NCI-H2081 (cell line): ENCODE results near the gene ZFYVE26.
"Not testable (repeated sequence)": the region's sequence is repeated elsewhere in the genome, so short reads cannot be mapped to it uniquely, and the experiment has no call there.

Experiments
- DNase-seq, 2 experiments: peaks; one replicate each; lab custom pipeline; 2025; lab: John Stamatoyannopoulos, UW

ZFYVE26 gene

DNA sequence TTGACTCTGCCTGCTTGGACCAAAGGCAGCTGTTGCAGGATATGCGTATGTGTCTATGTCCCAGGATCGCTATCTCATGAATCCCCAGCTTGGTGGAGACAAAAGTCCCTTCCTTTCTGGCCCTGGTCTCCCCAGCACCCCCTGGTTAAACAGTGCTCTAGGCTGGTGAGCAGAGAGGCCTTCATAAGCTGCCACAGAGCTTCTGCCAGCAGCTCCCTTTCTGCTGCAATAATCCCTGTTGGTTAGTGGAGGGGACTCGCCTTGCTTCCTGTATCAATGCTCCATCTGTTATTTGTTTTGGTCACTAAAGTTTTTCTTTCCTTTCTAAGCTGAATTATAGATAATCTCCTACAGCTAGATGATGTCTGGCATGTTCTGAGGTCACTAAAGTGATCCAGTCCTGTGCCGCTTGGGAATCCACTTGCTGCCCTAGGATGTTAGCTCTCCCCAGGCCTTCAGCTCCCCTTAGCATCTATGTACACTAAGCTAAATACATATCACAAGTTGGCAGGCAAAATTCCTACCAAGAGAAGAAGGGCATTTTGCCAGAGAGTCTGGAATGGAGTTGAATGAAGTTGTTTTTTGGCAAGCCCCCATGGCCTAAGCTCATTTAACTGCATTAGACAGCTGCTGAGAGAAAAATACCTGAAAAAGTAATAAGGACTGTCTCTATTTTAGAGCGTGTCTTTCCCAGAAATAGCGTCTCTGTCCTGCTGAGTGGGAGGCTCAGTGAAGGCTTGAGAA is 66.9 kb downstream of the ZFYVE26 start:
- peak in 1 of 2 experiments; percentile 58 for DNase-seq

DNA sequence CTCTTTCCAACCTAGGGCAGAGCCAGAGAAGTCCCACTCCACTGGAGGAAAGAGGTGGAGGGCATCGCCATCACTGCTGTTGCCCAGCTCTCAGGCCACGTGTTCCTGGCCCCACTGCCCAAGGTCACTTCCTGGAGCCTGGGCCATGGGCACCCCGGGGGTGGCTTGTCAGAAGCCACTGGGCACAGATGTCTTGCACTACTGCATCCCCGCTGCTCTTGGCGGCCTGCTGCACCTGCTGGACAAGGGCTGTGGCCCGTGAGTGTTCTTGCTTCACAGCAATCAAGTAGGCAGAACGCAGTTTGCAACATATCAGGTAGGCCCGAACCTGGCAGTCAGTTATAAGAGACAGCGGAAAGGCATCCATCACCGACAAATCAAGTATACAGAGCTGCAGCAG is 68.1 kb downstream of the ZFYVE26 start:
- no peak for DNase-seq

DNA sequence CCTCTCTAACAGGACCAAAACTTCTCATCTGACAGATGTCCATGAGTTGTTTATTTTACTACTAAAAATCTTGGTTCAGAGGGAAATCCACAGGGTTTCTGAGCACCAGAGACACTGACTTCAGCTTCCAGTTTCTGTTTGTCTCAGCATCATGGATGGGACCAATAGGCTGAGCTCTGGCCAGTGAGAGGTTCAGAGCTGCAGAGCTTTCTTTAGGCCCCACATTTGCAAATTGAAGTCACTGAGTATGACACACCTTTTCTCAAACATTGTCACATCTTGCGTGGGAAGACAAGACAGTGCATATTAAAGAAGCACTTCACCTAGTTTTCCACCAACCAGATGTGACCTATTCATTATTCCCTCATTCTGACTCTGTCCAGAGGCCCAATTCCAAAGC is 69.5 kb downstream of the ZFYVE26 start:
- no peak for DNase-seq

DNA sequence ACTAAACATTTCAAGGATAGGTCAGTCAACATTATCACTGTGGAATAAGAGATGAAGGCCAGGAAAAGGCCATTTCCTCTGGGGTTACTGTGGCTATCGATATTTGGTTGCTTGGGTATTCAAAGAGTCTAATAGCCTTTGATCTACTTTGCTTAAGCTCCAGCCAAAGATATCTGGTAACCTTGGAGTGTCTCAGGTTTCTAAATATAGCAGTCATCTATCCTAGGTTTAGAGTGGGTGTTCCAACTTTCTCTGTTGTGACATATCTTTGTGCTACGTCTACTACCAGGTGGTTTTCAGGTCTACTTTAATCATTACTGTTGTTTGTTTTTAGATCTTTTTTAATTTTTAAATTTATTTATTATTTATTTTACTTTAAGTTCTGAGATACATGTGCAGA is 72.3 kb downstream of the ZFYVE26 start:
- DNase-seq: no peak

DNA sequence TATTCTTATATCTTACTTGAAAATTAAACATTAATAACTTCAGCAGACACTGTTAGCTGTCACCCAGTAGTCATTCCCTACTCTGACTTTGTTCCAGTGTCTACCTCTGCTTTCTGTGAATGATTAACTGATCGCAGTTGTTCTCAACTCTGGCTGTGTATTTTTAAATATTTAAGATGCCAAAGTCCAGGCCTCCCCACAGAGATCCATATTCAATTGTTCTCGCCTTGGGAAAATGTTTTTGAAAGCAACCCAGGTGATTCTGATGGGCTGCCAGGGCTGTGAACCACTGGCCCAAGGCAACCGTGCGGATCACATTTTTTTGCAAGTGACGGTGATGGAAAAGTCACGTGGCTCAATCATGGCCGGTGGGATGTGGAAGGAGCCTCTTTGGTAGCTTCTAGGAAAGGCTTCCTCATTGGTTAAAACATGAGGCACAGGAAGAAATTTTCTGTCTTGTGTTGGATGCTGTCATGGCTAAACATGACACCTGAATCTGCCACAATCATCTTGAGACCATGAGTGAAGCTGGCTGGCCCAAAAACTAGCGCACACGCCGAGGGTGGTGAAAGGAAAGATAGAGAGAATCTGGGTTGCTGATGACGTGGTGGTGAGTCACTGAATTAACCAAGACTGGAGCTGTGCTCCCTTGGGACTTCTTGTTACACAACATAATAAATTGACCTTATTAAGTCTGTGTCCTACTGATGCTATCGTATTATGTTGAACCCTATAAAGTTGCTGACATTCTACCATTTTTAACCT is 77.5 kb downstream of the ZFYVE26 start:
- no peak for DNase-seq

DNA sequence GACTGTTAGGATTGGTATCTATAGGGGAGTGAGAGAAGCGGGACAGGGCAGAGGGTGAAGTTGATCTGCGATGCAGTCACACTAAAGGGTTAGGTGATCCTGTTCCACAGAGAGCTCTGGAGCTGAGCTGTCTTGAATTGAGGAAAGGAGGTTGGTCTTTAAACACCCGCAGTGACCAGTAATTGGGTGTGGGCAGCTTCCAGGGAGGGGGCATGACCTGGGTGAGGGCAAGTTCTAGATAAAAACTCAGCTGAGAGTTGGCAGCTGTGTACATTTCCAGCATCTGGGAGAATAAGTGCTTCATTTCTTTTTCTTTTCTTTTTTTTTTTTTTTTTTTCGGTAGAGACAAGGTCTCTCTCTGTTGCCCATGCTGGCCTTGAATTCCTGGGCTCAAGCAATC is 79.6 kb downstream of the ZFYVE26 start:
- no peak for DNase-seq

DNA sequence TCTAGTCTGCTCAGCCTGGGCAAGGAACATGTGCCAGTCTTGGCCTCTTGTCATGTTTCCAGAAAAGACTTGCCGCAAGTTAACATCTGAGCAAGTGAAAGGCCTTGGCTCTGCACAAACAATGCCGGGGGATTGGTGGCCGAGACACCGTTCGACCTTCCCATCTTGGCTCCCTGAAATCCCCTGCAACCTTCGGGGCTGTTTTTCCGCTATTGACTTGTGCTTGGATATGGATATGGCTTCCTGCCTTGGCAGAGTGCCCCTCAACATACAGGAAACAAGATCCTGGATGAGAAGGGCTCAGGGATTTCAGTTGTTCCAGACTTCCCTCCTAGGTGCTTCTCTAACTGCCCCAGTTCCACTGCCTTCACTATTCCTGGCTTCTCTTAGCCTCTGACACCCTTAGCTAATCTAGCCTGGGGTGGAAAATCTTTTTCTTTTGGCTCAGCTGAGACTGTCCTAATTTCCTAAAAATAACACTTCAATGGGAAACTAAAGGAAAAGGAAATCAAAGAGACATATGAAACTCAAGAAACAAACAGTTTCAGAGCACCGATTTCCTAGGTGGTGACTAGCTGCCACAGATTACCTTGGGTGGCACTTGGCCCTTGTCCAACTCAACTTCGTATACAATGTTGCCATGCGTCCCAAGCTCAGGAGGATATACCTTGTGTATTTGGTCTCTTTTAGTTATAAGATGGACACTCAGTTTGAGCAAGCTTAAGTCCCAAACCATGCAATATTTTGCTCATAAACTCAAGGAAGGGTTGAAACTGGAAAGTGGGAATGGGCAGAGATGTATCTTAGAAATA is 80.8 kb downstream of the ZFYVE26 start:
- no peak for DNase-seq

DNA sequence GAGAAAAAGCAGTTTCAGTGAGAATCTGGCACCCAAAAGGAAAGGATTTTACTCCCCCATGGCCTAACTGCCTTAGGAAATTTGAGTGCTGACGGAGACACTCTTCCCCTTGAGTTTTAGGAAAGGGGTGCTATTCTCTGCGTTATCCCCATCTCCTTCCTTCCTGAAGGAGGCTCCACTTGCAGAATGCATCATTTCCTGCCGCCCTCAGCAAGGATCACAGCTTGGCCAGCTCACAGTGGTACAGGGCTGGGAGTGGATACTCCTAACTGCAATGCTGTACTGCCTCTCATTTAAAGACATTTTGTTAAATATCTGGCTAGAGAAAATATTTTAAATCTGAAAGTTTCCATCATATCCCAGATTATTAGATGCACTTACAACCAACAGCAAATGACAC is 81.7 kb downstream of the ZFYVE26 start:
- DNase-seq: no peak

DNA sequence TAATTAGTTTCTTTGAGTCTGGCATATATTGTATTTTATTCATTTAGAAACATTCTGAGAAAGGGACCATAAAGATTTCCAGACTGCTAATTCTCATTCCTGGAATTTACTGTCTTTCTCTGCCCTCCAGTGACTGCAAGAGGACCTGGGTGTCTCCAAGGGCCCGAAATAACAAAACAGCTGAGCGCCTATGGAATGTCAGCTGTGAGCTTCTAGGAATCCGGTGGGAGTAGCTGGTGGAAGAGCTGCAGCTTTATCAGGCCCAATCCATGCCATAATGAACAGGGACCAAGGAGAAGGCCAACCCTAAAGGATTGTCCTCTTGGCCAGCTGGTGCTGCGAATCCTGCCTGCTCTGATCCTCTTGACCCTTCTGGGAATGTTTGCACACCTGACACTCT is 82.8 kb downstream of the ZFYVE26 start:
- DNase-seq: no peak

DNA sequence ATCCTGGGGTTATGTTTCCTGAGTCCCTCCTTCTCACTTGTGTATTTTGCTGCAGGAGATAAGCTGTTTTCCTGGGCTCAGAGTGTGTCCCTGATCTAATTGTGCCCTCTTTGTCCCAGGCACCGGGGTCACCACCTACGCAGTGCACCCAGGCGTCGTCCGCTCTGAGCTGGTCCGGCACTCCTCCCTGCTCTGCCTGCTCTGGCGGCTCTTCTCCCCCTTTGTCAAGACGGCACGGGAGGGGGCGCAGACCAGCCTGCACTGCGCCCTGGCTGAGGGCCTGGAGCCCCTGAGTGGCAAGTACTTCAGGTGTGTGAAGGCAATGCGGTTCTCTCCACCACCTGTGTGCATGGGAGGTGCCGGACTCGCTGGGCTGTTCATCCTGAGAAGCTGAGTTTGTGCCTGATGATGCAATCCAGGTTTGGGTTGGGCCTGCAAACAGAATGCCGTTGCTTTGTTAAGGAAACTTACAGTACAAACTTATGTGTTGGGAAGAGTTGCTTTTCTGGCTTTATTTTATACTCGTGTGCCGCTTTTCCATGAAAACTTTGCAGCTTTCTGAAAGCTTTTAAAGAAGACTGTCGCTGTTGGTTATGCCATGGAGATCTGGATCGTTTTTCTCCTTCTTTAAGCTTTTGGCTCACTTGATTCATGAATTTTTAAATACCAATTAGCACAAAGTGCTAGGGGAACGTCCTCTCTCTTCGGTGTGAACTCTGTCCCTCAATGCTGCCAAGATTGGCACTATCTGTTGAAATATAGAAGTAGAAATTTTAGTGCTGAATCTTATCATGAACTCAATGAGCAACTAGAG is 87.1 kb downstream of the ZFYVE26 start:
- no peak for DNase-seq

DNA sequence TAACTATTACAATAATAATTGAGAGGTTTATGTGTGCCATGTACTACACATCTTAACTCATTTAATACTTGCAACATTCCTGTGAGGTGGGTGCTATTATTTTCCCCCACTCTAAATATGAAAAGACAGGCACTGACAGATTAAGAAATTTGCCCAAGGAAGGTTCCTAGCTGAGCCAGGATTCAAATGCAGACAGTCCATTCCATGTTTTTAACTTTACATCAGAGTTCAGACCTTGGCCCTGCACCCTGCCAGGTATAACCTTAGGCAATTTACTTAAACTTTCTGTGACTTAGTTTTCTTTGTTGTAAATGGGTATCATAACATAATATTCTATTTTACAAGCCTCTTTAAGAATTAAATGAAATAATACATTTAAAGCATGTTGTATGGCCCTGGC is 88.1 kb downstream of the ZFYVE26 start:
- DNase-seq: no peak

DNA sequence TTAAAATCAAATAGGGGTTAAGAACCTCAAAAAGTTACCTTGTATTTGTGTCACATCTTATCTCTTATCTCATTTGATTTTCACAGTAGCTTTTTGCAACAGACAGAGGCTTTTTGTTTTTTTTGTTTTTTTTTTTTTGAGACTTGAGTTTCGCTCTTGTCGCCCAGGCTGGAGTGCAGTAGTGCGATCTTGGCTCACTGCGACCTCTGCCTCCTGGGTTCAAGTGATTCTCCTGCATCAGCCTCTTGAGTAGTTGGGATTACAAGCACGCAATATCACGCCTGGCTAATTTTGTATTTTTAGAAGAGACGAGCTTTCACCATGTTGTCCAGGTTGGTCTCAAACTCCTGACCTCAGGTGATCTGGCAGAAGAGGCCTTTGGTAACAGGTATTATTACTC is 89.0 kb downstream of the ZFYVE26 start:
- no peak for DNase-seq

DNA sequence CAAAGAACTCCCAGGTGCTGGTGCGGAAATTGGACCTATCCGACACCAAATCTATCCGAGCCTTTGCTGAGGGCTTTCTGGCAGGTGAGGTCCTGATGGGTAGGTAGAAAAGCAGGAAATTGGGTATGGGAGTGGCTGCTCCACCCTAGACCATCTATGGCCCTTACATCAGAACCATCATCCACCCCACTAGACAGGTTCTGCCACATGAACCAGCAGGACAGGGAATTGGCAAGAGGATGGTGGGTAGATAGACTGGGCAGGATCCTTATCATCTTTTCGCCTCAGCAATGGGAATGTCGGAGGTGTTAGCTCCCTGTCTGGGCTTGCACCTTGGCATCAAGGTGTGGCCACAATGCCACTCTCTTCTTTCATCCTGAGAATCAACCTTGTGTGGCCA is 91.2 kb downstream of the ZFYVE26 start:
- DNase-seq: no peak

DNA sequence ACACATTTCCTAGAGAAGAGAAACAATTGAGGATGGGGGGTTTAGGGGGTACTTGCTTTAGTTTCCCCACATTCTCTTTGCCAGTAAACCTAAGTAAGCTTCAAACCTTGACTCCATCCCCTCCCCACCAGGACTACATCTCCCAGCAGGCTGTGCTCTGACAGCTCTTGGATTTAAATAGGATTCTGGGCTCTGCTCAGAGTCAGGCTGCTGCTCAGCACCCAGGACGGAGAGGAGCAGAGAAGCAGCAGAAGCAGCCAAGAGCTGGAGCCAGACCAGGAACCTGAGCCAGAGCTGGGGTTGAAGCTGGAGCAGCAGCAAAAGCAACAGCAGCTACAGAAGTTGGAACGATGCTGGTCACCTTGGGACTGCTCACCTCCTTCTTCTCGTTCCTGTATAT is 94.1 kb downstream of the ZFYVE26 start:
- no peak for DNase-seq

DNA sequence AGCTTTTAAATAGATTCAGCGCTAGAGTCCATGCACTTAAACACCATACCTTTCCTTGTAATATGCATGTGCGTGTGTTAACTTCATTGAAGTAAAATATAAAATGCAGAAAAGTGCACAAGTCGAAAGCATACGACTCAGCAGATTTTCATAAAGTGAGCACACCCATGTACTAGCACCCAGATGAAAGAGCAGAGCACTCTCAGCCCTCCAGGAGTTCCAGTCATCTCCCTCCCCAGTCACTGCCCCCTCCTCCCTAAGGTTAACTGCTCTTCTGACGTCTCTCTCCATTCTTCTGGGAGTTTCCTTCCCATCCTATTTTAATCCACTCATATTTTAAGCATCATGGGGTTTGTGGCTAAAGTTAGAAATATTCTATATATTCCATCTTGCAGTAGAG is 94.5 kb downstream of the ZFYVE26 start:
- DNase-seq: no peak

DNA sequence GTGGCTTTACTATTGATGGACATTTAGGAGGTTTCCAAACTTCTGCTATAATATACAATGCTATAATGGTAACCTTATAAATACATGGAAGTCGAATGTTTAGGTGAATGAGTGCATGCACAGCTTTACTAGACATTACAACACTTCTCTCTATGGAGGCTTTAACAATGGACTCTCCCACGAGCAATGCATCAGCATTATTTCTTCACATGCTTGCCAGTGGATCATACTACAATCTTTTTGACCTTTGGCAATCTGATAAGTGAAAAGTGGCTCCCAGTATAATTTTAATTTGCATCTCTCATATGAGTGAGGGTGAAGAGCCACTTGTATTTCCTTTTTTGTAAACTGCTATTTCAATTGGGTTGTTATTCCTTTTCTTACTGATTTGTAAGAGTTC is 96.5 kb downstream of the ZFYVE26 start:
- no peak for DNase-seq

DNA sequence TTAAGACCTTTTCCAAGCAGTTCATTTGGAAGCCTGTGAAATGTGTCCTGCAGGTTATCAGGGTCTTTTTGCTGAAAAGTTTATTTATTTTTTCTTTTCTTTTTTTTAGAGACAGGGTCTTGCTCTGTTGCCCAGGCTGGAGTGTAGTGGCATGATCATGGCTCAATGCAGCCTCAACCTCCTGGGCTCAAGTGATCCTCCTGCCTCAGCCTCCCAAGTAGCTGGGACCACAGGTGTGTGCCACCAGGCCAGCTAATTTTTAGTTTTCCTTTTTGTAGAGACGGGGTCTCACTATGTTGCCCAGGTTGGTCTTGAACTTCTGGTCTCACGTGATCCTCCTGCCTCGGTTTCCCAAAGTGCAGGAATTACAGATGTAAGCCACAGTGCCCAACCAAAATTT is 97.0 kb downstream of the ZFYVE26 start:
- DNase-seq: not testable (repeated sequence)

DNA sequence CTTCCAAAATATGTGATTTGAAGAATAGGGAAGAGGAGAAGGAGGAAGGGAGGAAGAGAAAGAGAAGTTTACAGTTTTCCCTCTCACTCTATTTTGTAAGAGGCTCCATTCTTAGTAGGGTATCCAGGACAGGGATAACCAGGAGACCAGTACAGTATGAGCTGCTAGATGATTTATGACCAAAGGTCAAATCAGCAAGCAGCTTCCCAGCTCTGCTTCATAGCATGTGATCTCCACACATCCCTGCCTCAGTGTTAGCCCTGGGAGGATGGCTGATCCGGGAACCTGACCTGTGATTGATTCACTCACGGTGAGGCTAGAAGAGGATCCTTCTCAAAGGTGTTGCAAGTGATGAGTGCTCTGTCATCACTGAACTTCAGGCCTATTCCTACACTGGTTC is 98.1 kb downstream of the ZFYVE26 start:
- DNase-seq: no peak

DNA sequence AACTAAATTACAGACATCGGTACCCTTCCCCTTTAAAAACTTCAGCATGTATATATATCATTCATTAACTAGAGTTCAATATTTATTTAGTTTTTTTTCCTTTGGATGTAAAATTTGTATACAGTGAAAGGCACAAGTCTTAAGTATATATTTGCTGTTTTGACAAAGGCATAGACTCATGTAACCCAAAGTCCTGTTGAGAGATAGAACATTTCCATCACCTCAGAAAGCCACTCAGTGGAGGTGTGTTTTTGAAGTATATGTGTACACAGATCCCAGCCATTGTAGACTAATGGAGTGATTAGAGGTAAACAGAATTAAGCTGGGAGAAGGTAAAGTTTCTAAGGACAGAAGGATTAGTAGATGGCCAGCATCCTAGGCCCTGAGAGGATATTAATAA is 99.3 kb downstream of the ZFYVE26 start:
- DNase-seq: no peak

DNA sequence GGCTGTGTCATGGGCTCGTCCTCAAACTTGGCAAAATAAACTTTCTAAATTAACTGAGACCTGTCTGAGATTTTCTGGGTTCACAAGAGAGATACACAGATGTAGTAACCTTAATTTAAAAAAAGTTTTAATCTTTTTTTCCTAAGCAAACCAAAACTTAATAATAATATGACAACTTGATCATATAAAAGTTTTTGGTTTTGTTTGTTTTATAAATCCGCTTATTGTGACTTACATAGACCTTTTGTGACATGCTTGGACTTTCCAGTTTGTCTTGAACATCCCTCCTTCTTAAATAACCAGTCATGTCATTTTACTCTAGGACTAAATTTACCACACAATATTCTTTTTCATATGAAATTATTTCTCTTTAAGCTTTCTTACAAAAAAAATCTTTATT is 106.2 kb downstream of the ZFYVE26 start:
- DNase-seq: no peak

DNA sequence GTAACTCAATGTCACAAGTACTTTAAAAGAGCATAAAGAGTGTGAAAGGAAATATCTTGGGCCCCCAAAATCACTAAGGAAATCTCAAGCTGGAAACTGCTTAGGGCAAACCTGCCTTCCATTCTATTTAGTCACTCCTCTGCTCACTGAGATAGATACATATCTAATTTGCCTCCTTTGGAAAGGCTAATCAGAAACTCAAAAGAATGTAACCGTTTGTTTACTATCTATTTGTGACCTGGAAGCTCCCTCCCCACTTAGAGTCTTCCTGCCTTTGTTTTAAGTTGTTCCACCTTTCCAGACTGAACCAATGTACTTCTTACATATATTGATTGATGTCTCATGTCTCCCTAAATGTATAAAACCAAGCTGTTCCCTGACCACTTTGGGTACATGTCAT is 106.6 kb downstream of the ZFYVE26 start:
- DNase-seq: not testable (repeated sequence)

DNA sequence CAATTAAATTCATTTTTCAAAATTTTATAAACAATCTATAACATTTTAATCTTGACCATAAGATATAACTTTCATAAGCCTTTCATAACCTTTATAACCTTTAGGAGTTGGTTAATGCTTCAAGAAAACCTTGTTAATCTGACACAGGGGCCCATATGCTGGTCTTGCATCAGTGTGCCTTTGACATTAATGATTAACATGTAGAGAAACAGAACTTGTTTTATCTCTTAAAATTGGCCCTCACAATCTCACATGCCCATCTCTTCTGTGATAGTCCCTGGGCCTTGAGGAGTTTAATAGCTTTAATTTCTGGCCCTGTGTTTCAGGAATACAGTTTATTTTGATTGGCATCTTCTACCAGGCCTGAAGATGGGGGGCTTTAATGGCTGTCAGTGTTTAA is 107.0 kb downstream of the ZFYVE26 start:
- not testable (repeated sequence) for DNase-seq
